NCI-H82 treated with DMSO at 0.1 percent for 48 hours (cell line): Measurements from ENCODE around the gene RANGAP1.

ENCODE experiments used
- DNase-seq: peaks from one replicate; lab custom pipeline; 2025; ENCODE audit not compliant: unreplicated experiment; lab: John Stamatoyannopoulos, UW

RANGAP1 gene, protein sequence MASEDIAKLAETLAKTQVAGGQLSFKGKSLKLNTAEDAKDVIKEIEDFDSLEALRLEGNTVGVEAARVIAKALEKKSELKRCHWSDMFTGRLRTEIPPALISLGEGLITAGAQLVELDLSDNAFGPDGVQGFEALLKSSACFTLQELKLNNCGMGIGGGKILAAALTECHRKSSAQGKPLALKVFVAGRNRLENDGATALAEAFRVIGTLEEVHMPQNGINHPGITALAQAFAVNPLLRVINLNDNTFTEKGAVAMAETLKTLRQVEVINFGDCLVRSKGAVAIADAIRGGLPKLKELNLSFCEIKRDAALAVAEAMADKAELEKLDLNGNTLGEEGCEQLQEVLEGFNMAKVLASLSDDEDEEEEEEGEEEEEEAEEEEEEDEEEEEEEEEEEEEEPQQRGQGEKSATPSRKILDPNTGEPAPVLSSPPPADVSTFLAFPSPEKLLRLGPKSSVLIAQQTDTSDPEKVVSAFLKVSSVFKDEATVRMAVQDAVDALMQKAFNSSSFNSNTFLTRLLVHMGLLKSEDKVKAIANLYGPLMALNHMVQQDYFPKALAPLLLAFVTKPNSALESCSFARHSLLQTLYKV

GRCh38 chr22:41285820-41286638 is at the start of gene RANGAP1:
RANGAP1 (minus strand) TSS chr22:41286187; CDS start chr22:41281044, 5,143 bp downstream.
- peak; percentile 97 for DNase-seq

DNA sequence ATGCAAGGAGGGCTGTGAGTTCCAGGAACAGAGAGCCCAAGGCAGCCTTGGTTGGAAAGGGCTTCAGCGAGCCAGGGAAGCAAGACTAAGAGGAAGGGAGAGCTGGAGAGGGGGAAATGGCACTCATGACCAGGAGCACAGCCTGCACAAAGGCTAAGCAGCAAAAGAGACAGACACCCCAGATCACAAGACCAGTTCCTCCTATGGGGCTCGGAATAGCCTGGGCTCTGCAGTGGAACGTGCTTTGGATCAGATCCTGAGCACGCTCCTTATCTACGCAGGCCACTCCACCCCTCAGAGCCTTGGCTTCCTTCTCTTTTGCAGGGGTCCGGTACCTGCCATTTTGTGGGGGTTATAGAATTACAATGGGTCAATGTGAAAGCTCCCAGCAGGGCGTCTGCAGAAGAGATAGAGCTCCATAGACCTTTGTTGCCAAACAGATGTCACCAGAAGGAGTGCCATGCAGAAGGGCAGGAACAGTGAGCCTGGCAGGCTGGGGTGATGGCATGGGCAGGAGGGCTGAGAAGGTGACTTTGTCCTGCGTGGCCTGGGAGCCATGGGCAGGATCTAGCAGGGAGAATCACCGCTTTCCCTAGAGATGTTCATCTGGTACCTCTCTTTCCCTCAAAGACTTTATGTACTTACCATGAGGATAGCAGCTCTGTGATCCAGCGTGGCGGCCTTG is 49.1 kb upstream of the RANGAP1 start:
- no peak for DNase-seq

- DNase-seq, result no peak
These were observed 48.2 kb upstream of the RANGAP1 start for GRCh38 chr22:41334215-41334614.

- no peak for DNase-seq
These were observed 47.8 kb upstream of the RANGAP1 start for GRCh38 chr22:41333806-41334205.

GRCh38 chr22:41332217-41332939 is 46.4 kb upstream of the RANGAP1 start:
- DNase-seq, result no peak

DNA sequence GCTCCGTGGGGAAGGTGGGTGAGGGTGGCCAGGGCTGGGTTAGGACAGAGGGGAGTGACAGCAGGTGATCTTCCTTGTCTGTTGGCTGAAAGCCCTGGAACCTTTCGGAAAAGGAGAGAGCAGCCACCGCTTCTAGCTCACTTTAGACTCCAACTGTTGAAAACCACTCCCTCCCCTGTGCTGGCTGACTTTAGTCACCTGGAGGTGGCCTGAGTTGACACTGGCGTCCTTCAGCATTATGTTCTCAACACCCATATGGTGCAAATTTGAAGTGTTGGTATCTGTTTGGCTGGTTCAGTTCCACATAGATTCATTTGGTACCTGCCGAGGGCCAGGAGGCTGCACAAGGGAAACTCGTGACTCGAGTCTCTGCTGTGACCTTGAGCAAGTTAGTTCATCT is 44.2 kb upstream of the RANGAP1 start:
- no peak for DNase-seq

DNA sequence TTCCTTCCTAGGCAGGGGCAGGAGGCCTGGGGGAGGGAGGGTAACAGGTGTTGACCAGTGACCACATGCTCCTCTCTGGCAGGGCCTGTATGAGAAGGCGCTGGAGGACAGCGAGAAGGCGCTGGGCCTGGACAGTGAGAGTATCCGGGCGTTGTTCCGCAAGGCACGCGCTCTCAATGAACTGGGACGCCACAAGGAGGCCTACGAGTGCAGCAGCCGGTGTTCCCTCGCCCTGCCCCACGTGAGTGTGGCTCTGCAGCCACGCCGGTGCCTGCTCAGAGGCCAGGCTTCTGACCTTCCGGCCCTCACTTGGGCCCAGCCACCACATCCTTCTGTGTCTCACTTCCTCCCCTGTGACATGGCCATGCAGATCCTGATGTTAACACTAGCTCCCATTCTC is 41.1 kb upstream of the RANGAP1 start:
- no peak for DNase-seq

GRCh38 chr22:41324821-41325528 is 39.0 kb upstream of the RANGAP1 start:
- DNase-seq, result no peak

GRCh38 chr22:41320416-41321240 is 34.6 kb upstream of the RANGAP1 start:
- no peak for DNase-seq

DNA sequence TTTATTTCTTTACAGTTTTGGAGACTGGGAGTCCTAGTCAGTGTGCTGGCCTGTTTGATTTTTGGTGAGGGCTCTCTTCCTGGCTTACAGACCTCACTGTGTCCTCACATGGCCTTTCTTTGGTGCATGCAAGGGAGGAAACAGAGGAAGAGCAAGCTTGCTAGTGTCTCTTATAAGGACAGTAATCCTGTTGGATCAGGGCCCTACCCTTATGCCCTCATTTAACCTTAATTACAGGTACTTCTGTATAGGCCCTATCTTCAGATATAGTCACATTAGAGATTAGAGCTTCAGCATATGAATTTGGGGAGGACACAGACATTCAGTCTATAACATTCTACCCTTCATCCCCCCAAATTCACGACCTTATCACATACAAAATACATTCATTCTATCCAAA is 29.6 kb upstream of the RANGAP1 start:
- DNase-seq, result no peak

DNA sequence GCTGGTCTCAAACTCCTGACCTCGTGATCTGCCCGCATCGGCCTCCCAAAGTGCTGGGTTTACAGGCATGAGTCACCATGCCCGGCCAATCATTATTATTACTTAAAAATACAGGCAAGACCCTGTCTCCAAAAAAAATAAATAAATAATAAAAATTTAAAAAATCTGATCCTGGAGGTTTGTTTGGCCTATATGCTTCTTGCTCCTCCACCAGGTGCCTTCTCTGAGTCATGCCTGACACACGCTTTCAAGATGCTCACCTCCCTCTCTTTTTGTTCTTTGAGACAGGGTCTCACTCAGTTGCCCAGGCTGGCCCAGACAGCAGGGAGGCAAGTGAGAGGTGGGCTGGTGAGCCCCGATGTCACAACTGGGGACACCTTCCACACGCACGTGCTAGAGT is 28.8 kb upstream of the RANGAP1 start:
- DNase-seq, result no peak

DNA sequence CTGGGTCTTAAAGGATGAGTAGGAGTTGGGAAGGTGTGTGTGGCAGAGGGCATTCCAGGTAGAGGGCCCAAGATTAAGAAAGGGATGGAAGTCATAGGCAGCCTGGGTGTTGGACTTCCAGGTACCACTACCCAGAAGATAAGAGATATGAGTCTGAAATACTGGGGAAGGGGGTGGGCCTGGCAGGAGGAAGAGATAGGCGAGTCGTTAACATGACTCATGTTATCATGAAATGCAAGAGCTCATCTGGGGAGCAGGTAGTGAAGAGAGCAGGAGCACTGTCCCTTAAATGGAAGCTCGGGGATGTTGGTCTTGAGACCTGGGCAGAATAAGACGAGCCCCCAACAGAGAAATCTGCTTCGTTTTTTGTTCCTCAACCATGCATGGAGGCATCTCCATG is 25.5 kb upstream of the RANGAP1 start:
- DNase-seq, result no peak

- DNase-seq, result no peak
These were observed 24.3 kb upstream of the RANGAP1 start for GRCh38 chr22:41310336-41310735.

- DNase-seq, result no peak
These were observed 22.6 kb upstream of the RANGAP1 start for GRCh38 chr22:41308544-41308947.

- DNase-seq, result no peak
These were observed 22.1 kb upstream of the RANGAP1 start for GRCh38 chr22:41308054-41308453.

DNA sequence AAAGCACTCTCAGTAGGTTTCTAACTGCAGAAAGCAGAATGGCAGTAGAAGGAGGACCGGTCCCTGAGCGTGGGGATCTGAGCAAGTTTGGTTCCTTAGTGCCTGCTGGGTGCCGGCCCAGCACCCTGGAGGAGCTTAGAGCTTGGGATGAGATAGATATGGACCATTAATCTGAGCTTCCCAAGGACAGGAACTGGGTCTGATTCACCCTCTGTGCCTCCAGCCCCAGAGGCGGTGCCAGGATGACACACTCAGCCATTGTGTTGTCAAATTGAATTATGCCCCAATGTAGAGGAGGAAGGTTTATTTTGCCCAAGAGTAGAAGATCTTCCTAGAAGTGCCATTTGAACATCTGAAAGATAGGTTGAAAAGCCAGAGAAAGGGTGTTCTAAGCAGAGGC is 19.7 kb upstream of the RANGAP1 start:
- no peak for DNase-seq

DNA sequence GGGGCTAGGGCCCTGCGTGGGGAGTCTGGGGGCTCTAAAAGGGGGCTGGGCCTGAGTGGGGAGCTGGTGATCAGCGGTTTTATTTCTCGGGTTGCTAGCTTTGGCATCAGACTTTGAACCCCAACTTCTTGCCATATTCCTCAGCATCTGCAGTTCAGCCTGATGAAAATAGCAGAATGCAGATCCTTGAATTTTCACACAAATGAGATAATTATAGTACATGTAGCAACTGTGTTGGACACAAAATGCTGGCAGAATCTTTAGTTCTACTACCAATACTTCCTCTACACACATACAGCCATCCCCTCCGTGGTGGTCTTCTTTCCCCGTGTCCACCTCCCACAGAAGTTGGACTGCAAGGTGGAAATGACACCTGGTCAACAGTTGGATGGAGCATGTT is 16.8 kb upstream of the RANGAP1 start:
- DNase-seq, result no peak

GRCh38 chr22:41302021-41302767 is 16.2 kb upstream of the RANGAP1 start:
- no peak for DNase-seq
